HL-60 (cell line): Measurements from ENCODE around the gene HPS4.

Experiments used
- CTCF ChIP-seq: IDR thresholded peaks from one replicate; pipeline ENCODE4 v1.5.1; 2011; ENCODE audit warnings: low read length, control low read depth, inconsistent platforms; ENCODE audit not compliant: insufficient read depth
- POLR2AphosphoS5 ChIP-seq: IDR thresholded peaks from 2 replicates; pipeline ENCODE4 v1.6.1; 2012; ENCODE audit warnings: low read depth
- REST ChIP-seq: IDR thresholded peaks from 2 replicates; pipeline ENCODE4 v1.6.1; 2012; ENCODE audit warnings: low read depth; ENCODE audit not compliant: insufficient replicate concordance

- TF ChIP-seq CTCF = no peak
- TF ChIP-seq POLR2AphosphoS5 = no peak
- no peak for TF ChIP-seq REST
Measured at GRCh38 chr22:26513838-26514237, 30.3 kb upstream of the HPS4 start.
